Subcutaneous abdominal adipose tissue (tissue), 5 donors: ENCODE measurements around the gene ADAMTS18.

Experiments
- H3K27ac ChIP-seq: one replicate; pipeline ENCODE4 v1.7.0; 2013; ENCODE audit warnings: low read depth, mild to moderate bottlenecking, inconsistent platforms, low read length, moderate library complexity
- H3K27me3 ChIP-seq, 5 donors: one replicate each; pipeline ENCODE4 v1.7.0; 2013; ENCODE audit warnings: low read length in 5 of 5, inconsistent platforms in 1 of 5; ENCODE audit not compliant: control insufficient read depth in 5 of 5, insufficient read depth in 4 of 5
- H3K36me3 ChIP-seq, 5 donors: one replicate each; pipeline ENCODE4 v1.7.0; 2013; ENCODE audit warnings: low read length in 5 of 5; ENCODE audit not compliant: control insufficient read depth in 5 of 5, insufficient read depth in 5 of 5
- H3K4me1 ChIP-seq, 5 donors: one replicate each; pipeline ENCODE4 v1.7.0; 2013; ENCODE audit warnings: low read length in 5 of 5, mild to moderate bottlenecking in 3 of 5, moderate library complexity in 1 of 5; ENCODE audit not compliant: control insufficient read depth in 5 of 5, insufficient read depth in 5 of 5
- H3K4me3 ChIP-seq, 5 donors: one replicate each; pipeline ENCODE4 v1.7.0; 2013; ENCODE audit warnings: low read length in 5 of 5, low read depth in 1 of 5
- H3K9ac ChIP-seq, 5 donors: one replicate each; pipeline ENCODE4 v1.7.0; 2013; ENCODE audit warnings: low read length in 5 of 5, mild to moderate bottlenecking in 4 of 5, moderate library complexity in 3 of 5
- H3K9me3 ChIP-seq, 5 donors: one replicate each; pipeline ENCODE4 v1.7.0; 2013; ENCODE audit warnings: low read length in 5 of 5; ENCODE audit not compliant: control insufficient read depth in 5 of 5
- donor health status: healthy.
- donor health status: healthy.
- donor health status: healthy.
- donor health status: healthy.
- donor health status: healthy.

ADAMTS18 gene

DNA sequence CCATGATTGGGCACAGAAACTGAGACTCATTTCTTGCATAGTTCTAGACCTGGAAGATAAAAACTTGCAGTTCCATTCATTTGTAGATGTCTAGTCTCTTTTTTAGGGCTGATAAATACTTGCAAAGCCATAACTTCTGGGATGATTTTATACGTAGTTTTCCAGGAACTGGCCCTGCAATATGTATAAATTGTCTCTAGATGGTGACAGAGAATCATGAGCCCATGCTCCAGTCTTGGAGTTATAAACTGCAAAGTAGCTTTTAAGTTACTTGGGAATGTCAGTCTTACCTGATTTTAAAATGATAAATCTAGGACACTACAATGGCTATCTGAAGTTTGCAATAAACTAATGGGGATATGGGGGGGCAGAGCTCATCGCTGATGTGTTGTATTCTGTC lies 3.0 kb upstream of the ADAMTS18 start:
- Histone ChIP-seq H3K9me3 (no peaks in the 10 kb centered on the region), H3K36me3 (no peaks in the 10 kb centered on the region), H3K4me3 (no peak overlapping the region), H3K9ac (no peak overlapping the region), H3K4me1 (peaks cover 0 to 18% (median 13%) of the 10 kb centered on the region in 5 donors), H3K27ac (no peak overlapping the region), H3K27me3 (peaks cover 7 to 14% (median 13%) of the 10 kb centered on the region in 5 donors)

DNA sequence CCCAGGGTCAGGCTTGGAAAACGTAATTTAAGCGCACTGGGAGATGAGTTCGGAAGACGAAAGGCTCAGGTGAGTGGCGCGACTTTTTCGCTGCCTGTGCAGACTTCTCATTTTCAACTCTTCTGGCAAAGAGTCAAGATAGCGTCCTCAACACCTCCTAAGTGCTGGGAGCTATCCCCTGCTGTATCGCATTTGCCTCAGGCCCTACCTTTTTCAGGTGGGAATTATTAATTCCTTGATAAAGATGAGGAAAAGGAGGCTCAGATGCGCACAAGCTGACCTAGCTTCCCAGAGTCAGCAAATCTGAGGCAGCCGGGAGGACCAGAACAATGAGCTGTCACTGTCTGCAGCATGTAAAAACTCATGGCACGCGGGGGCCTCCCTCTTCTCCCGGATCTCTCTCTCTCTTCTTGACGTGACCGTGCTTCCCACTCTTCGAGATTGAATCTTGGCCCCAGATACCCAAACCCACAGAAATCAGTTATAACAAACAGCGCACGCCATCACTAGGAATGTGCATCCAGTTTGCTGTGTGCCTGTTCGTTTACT lies 512 bp upstream of the ADAMTS18 start:
- Histone ChIP-seq H3K36me3 (no peaks in the 10 kb centered on the region), H3K4me3 (peak overlapping the region; percentile 28 to 78 (median 55)), H3K9me3 (no peaks in the 10 kb centered on the region), H3K4me1 (peaks cover 0 to 20% (median 14%) of the 10 kb centered on the region in 5 donors), H3K27me3 (peaks cover 7 to 18% (median 14%) of the 10 kb centered on the region in 5 donors), H3K9ac (no peak overlapping the region), H3K27ac (no peak overlapping the region)

DNA sequence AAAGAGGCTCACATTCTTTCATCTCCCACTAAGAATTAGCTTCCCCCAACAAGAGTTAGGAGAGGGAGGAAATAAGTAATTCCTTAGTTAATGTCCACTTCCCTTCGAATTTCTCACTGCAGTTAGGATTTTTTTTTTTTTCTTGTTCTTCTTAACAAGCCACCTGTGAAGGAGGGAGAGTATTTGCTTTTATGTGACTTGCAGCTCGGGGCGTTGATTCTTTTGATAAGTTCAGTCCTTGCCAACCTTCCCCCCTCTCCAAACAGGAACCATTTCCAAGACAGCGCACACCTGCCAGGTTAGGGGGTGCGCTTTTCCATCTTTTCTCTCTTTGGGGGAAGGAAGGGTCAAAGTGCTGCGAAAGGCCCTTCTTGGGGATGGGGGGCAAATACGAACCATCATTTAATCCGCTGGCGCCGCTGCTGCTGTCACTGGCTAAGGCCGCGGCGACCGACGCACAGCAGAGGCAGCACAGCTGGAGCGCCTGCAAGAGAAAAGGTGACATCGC lies 758 bp downstream of the ADAMTS18 start:
- H3K4me1 ChIP-seq = peaks cover 0 to 18% (median 13%) of the 10 kb centered on the region in 5 donors
- H3K9me3 ChIP-seq = no peaks in the 10 kb centered on the region
- H3K9ac ChIP-seq = peak overlapping the region in 2 of 5 donors; percentile 12 to 24
- peak overlapping the region; percentile 61 to 78 (median 65) for H3K4me3 ChIP-seq
- no peaks in the 10 kb centered on the region for H3K36me3 ChIP-seq
- peak overlapping the region; percentile 45 for H3K27ac ChIP-seq
- H3K27me3 ChIP-seq = peaks cover 7 to 18% (median 14%) of the 10 kb centered on the region in 5 donors

DNA sequence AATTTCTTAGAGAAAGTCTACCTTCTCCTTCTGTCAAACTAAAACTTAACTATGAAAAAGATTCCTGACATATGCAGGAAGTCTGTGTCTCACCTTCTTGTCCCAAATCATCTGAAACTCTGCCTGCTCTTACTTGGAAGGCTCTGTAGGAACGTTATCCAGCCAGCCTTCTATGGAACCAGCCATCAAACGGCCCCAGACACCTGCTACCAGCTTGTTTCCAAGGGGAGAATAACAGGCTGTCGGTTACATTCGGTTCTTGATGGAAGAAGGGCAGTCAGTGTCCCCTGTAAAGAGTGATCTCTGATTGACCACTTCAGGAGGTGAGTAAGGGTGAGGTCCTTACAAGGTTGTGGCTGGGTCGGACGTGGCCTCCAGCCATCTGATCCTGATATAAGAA lies 1.7 kb downstream of the ADAMTS18 start:
- H3K27ac ChIP-seq = peak overlapping the region; percentile 45
- H3K4me1 ChIP-seq = peaks cover 0 to 17% (median 11%) of the 10 kb centered on the region in 5 donors
- no peaks in the 10 kb centered on the region for H3K9me3 ChIP-seq
- peak overlapping the region in 4 of 5 donors; percentile 29 to 78 (median 64) for H3K4me3 ChIP-seq
- no peaks in the 10 kb centered on the region for H3K36me3 ChIP-seq
- peaks cover 7 to 18% (median 14%) of the 10 kb centered on the region in 5 donors for H3K27me3 ChIP-seq
- H3K9ac ChIP-seq = peak overlapping the region in 2 of 5 donors; percentile 45 to 53

DNA sequence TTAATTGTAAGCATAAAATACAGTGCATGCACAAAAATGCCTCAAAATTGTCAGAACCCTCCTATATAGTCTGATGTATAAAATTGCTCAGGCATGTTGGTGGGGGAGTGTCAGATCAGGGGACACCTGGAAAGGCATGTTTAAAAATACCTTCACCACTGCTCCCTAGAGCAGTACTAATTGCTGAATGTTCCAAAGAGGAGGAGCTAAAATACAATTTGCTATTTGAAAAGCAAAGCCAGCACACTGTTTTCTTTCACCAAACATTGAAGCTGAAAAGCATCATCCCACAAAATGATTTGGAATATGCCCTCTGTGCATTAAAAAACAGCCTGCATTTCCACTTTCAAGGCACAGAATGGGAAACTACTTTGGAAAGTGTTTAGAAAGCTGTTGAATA lies 2.6 kb downstream of the ADAMTS18 start:
- H3K27me3 ChIP-seq = peaks cover 7 to 18% (median 14%) of the 10 kb centered on the region in 5 donors
- H3K27ac ChIP-seq = no peak overlapping the region

DNA sequence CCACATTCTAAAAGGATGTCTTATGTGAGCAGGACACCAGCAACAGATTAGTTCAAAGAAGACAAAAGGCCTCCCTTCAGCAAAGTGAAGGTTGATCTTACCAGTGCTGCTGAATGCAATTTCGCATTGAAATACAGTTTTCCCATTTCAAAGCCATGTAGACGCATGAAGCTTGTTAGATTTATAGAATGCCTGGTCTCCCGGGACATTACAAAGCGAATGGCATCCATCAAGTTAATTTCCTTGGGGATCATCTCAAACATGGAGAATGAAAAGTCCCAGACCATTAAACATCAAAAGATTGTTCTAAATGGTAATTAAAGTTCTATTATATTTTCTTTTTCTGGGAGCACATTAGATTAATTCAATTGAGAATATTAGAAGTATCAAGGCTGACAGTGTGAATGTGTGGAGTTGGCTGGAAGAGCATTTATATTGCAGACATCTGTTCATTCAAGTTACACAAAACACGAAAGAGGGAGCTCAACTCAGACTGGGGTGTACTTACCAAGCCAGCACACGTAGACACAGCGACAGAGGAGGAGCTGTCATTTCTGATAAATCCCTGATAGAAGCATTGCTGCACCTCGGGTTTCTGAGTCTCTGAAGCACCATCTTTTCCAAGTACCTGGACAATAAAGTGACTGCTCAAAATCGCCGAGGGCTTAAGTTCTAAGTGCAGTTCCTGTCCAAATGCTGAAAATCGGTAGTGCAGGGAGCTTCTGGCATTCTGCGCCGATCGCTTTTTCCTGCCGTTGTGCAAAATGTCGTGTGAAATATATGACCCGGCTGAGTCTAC lies 3.8 kb downstream of the ADAMTS18 start:
- peak overlapping the region in 1 of 5 donors; percentile 42 for H3K9ac ChIP-seq
- peak overlapping the region in 4 of 5 donors; percentile 52 to 78 (median 58) for H3K4me3 ChIP-seq
- no peaks in the 10 kb centered on the region for H3K36me3 ChIP-seq

More for the DNA sequence above, 2.6 kb downstream of the ADAMTS18 start:
- no peak overlapping the region for H3K9ac ChIP-seq
- no peaks in the 10 kb centered on the region for H3K9me3 ChIP-seq
- peak overlapping the region in 3 of 5 donors; percentile 17 to 78 (median 29) for H3K4me3 ChIP-seq
- no peaks in the 10 kb centered on the region for H3K36me3 ChIP-seq
- H3K4me1 ChIP-seq = peaks cover 0 to 17% (median 13%) of the 10 kb centered on the region in 5 donors

DNA sequence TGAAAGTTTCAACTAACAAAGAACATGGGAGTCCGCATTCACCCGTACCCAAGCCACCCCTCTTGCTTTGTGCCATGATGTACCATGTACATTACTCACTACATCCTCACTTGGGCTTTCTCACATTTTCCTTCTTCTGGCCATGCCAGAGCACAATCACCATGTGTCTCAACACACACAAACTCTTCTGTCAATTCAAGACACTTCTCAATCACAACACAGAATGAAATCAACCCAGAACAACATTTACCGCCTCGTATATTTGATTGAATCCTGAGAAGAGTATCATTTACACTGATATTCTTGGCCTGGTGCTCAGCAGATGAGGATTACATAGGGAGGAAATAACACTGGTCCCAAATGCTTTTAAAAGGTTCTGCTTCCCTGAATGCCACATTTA lies 4.5 kb downstream of the ADAMTS18 start:
- peak overlapping the region in 1 of 5 donors; percentile 42 for H3K9ac ChIP-seq
- H3K36me3 ChIP-seq = no peaks in the 10 kb centered on the region
- no peak overlapping the region for H3K27ac ChIP-seq
- H3K4me3 ChIP-seq = peak overlapping the region in 4 of 5 donors; percentile 52 to 78 (median 58)
- H3K4me1 ChIP-seq = peaks cover 0 to 17% (median 13%) of the 10 kb centered on the region in 5 donors
- peaks cover 7 to 18% (median 13%) of the 10 kb centered on the region in 5 donors for H3K27me3 ChIP-seq
- no peaks in the 10 kb centered on the region for H3K9me3 ChIP-seq

More for the DNA sequence above, 3.8 kb downstream of the ADAMTS18 start:
- no peak overlapping the region for H3K27ac ChIP-seq
- H3K9me3 ChIP-seq = no peaks in the 10 kb centered on the region
- peaks cover 7 to 18% (median 14%) of the 10 kb centered on the region in 5 donors for H3K27me3 ChIP-seq
- H3K4me1 ChIP-seq = peaks cover 0 to 17% (median 13%) of the 10 kb centered on the region in 5 donors

DNA sequence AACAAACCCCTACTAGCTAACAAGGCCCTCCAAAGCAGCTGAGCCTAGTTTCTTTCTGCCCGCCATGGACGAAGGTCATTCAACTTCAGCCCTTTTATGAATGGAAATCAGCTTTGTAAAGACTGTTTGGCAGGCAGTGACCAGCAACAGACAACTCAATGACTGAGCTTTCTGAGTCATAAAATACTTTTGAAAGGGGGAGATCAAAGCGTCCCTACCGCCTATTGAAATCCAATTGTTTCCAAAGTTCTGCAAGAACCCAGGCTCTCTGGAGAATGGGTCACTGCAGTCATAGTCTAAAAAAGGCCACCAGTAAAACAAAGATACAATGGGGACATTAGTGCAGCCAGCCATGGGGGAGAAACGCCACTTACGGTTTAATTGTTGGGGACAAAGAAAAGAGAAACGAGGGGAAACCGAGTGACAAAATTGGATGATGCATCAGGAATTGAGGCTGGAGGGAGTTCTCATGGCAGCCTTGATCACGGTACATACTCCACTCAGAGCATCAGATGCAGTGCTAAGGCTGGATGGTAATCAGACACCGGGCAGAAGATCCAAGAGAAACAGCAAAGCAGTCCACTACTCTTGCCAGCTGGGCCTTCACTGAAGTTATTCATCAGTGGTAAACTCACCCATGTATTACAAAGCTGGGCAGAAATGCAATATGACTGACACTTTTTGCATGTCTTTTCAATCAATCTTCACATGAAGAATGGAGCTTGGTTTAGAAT lies 9.8 kb downstream of the ADAMTS18 start:
- Histone ChIP-seq H3K36me3 (peaks cover 0 to 2% (median 0%) of the 10 kb centered on the region in 5 donors), H3K9me3 (no peaks in the 10 kb centered on the region), H3K4me3 (no peak overlapping the region), H3K9ac (no peak overlapping the region), H3K27ac (no peak overlapping the region), H3K27me3 (no peaks in the 10 kb centered on the region), H3K4me1 (peaks cover 0 to 31% (median 2%) of the 10 kb centered on the region in 5 donors)

DNA sequence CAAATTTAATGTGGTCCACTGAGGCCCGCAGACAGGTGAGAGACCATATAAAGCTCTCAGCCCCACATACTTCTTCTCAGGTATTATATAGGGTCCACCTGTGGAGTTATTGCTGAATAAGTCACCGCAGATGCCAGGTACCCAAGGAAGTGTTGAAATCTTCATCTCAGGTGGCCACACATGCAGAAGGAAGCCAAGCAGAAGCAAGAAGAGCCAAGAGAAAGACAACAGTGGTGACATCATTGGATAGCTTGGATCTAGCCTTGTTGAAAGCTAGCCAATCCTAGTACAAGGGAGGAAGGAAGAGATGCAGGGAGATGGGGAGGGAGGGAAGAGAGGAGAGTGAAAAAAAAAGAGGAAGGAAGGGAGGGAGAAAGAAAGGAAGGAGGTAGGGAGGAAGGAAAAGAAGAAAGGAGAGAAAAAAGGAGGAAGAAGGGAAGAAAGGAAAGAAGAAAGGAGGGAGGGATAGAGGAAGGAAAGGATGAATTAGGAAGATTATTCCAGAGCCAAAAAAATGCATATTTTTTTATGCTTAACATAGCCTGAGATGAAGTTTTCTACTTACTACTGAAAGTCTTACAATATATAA lies 12.5 kb downstream of the ADAMTS18 start:
- no peak overlapping the region for H3K27ac ChIP-seq
- H3K4me1 ChIP-seq = peaks cover 0 to 24% (median 2%) of the 10 kb centered on the region in 5 donors
- H3K9me3 ChIP-seq = no peaks in the 10 kb centered on the region
- H3K4me3 ChIP-seq = no peak overlapping the region
- H3K27me3 ChIP-seq = no peaks in the 10 kb centered on the region
- peaks cover 0 to 2% (median 0%) of the 10 kb centered on the region in 5 donors for H3K36me3 ChIP-seq
- no peak overlapping the region for H3K9ac ChIP-seq
